ENCODE data around the gene ADAD2.
A peak's percentile ranks its signal among the peaks of the same experiment; 100 is the strongest.

ADAD2 gene

DNA sequence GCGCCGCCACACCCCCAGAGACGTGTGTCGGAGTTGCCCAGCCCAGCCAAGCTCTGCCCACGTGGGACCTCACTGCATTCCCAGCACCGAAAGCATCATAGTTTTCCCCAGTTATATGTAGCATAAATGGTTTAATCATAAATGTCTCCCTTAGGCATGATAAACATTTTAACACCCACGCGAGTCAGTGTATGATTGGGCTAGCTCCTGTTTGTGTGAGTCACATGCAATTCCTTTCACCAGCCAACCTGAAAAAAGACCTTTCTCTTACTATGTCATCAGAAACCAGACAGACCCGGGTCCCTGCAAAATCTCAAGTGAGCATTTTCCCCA, 13.2 kb upstream of the ADAD2 start:
- DNase-seq, result no peak

DNA sequence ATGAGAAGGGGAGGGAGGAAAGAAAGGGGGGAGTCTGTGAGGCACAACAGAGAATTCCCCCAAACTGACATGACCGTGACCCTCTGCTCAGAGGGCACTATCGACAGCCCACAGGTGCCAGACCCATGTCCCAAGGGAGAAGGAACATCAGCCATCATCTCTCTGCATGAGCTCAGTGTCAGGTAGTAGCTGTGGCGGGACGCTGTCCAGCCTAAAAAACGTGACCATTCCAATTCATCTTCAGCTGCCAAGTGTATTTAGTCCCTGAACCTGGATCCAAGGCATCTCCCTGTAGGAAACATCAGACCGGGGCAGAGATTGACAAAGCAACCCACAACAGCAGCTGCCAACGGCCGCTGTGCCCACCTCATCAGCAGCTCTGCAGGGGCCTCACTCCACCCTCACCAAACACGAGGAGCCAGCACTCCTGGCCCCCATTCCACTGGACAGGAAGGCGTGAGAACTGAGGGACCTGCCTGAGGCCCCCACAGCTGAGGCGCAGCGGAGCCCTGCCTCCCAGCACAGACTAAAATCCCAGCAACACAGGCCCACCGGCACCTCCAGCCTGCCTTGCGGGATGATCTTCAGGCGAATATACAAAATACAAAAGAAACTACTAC, 12.7 kb upstream of the ADAD2 start:
- no peak for DNase-seq

DNA sequence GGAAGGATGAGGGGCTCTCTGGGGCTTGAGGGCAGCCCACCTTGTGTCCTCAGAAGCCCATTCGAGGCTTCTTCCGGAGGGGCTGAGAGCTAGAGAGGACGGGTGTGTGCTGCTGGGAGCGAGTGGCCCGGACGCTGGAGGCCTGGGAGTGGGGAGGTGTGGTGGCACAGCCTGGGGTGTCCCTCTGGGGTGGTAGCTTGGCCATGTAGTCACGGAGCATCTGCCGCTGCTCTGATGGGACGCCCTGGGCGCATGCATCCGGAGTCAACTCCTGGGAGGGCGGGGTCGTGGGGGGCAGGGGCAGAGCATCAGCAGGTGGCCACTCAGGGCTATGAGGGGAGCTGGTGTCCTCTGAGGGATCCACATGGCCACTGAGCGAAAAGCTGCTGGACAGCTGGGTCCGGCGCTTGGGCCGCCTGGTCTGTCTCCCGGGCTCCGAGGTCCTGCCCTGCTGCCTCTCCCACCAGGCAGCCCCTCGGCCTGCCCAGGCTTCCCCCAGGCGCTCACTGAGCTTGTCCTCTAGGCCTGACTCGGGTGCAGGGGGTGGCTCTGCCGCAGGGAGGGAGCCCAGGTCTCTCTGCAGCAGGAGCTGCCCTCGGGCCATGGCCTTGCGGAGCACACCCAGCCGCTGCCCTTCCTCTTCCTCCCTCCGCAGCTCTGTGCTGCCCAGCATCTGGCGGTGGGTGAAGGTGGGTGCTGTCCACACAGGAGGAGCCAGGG, 11.9 kb upstream of the ADAD2 start:
- no peak for DNase-seq

DNA sequence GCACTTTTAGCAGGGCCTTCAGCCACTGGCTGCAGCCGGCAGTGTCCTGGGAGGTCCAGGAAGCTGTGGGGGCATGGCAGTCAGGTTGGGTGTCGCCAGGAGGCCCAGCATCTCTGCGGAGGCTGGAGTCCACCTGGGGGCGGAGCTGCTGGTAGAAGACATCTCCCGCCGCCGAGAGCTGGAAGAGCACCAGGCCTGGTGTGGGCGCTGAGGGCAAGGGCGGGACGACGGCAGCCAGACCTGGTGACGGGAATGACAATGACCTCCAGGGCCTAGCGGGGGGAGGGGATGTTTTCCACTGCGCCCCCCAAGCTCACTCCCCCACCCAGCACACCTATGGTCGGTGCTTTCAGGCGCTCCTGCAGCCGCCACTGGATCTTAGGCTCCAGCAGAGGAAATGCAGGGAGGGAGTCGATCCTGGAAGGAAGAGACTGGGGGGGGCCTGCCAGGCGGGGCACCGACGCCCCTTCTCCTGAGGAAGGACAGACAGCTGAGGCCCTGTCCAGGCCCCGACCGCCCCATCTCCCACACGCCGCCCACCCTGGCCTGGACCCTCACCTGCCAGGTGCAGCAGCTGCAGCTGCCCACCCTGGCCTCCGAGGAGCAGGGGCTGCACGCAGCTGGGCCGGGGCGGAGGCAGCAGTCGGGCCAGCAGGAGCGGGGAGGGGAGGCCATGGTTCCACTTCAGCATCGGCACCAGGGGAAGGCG, 11.2 kb upstream of the ADAD2 start:
- no peak for DNase-seq

DNA sequence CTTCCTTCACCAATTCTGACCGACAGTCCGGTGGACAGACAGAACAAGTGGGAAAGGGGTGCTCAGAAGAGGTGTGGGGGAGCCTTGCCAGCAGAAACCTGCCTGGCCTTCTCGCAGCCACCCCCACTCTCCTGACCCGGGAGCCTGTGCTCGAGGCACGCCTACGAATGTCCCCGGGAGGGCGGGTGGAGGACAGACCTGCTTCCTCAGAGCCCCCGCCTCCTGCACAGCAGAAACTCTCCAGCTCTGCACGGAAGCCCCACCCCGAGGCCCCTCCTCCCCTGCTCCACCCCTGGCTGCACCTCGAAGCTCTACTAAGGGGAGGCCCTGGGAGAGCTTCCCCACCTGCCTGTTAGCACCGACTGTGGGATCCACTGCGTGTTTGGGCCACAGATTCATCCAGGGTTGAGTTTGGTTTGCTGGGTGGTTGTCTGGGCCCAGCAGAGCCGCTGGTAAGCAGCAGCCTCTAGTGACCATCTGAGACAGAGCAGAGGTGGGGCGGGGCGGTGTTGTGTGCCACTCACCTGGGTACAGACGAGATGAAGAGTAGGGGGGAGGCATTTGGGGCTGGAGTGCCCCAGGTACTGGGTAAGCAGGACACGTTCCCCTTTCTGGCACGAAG, 10.3 kb upstream of the ADAD2 start:
- DNase-seq, result no peak

DNA sequence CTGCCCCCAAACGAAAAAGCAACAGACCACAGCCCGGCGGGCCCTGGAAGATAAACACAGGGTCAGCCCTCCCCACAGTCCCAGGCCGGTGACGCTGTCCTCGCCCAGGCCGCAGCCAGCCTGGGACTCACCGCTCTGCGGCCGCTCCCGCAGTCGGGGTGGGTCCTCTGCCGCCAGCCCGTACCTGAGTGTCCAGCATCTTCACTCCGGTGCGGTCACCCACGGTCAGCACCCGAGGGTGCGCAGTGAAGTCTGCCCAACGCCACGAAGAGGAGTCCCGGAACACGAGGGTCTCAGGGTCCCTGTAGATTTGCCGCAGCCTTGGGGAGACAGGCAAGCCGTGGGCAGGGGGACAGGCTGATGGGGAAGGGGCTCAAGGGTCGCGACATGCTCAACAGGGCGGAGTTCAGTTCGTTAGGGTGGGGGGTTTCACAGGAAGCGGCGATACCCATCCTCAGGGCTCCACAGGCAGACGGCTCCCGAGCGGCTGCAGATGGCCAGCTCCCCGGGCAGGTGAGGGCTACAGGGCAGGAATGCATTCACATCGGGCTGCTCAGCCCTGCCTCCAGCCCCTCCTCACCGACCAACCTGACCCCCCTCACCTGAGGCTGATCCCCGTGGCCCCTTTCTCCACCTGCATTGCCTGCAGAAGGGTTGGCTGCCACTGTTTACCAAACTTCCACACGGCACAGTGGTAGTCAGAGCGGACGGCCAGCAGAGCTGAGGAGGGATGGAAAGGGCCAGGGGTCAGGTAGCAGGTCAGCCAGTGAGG, 9.6 kb upstream of the ADAD2 start:
- DNase-seq, result no peak

DNA sequence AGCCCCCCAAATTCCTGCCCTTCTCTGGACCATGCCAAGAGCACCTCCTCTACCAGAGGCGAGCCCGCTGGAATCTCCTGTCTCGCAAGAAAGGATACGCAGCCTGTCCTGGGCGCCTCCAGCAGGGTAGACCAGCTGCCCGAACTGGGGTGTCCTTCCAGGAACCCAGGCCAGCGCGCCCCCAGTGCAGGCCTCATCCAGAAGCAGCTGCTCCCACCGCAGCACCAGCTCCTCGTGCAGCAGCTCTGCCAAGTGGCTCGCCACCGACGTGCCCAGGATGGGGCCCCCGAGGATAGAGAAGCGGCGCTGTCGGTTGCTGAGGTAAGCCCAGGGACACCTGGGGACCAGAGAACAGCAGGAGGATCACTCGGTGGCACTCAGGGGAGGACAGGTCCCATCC, 8.9 kb upstream of the ADAD2 start:
- no peak for DNase-seq

DNA sequence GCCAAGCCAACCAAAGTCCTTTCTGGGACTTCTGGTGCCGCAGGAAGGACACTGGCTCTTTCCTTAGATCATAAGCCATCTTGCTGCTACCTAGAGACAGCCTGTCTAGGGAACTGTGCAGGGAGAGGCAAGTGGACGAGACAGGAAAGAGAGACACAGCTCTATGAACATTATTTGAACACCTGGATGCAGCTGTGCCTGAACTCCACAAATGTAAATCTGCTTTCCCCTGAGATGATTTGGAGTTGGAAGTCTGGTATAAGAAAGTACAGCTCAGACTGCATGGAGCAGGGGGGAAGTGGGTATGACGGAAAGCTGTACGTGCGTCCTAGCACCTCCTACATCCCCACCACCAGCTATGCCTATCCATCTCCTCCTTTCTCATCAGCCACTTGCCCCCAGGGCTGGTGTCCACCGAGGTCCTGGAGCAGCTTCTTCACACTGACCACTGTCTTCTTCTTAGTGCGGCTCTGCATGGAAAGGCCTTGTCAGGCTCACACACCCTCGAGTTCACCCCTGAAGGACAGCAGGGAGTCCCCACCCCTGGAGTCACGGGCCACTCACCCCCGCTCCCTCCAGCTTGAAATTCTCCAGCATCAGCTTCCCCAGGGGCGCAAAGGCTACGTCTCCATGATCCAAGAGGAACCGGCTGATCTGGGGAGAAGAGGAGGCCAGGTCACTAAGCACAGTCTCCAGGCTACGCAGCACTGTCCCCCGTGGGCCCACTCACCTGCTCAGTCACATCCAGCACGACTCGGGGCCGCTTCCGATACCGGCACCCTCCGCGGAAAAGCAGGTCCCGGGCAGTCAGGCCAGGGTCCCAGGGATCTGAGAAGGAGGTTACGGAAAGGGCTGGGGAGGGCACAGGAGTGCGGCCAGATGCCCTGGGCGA, 8.0 kb upstream of the ADAD2 start:
- DNase-seq, result no peak

DNA sequence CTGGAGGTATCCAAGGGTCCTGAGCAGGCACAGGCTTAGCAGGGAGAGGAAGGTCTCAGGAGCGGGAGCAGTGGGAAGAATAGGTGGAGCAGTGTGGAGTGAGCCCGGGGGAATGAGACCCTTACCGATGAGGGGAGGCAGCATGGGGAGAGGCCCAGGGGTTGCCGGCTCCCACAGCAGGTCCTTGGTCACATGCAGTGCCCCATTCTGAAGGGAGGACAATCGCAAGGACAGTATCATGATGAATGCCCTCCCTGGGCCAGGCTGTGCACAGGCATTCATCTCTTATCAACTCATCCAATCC, 7.4 kb upstream of the ADAD2 start:
- no peak for DNase-seq

DNA sequence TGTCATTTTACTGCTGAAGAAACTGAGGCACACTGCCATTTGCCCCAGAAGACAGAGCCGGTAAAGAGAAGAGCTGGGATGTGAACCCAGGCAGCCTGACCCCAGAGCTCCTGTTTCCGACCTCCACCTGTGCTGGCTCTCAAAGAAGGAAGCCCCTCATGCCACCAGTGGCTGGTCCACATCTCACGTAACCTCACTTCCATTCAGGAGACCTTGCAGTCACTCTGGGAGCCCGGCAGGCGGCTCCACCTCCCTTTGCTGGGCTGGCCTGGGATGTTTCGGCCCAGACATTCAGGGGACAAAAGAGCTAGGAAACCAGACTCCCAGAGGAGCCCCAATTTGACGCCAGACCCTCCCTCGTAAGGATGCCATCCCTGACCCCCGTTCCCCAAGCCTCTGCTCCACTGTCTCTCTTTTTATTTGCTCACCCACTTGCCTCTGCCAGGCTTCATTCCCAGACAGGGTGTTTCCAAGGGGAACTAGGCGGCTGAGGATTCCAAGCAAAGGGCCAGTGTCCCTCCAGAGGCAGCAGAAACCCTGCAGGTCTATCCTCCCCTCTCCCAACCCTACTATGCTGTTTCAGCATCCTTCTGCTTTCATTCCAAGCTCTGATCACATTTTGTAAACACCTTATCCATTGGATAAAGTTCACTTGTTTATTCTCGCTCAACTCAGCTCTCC, 6.9 kb upstream of the ADAD2 start:
- no peak for DNase-seq

DNA sequence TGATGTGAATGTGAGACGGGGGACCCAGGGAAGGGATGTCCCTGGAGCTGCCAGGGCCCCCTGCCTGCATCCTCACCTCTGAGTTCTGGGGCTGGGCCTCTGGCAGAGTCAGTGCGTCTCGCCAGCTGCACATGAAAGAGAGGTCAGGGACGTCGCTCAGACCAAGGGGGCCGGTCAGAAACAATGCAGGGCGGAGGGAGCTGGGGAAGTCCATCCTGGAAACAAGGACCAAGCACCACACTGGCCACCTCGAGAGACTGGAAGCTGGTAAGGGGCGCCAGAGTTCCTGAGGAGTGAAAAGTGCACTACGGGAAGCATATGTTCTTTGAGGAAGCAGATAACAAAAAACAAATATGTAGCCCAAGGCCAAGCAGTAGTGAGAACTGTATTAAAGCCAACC, 6.2 kb upstream of the ADAD2 start:
- no peak for DNase-seq

DNA sequence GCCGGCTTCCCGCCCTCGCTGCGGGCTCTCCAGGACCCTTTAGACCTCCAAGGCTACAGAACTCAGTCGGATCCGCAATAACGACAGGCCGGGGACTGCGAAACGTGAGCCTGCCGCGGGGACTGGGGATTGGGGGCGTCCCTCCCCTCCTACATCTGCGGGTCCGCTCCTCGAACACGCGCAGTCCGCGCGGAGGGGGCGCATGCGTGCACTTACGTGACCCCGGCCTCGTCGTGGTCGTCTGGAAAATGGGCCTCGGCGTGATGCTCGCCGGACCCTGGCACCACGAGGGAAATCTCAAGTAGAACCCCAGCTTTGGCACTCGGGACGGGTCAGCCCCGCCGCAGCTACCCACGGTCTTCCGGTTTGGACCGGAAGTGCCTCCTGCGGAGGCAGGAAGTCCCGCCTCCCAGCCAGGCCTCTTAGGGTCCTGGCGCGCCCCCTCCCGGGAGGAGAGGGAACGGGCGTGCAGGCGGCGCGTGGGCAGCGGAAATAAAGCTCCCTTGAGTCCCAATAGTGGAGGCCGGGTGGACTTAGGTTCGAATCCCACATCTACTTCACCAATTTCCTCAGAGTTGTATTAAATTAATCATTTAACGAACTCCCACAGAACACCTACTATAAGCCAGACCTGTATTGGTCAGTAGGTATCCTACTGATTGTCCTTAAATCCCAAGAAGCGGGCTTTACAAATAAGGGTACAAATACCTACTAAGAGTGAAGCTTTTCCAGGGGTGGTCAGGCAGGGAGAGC, 4.1 kb upstream of the ADAD2 start, which contains the start of gene TAF1C:
Gene TAF1C (minus strand): TSS at position 373 of the 753 bp plus-strand sequence. CDS start 2,069 bp downstream, outside the sequence.
- DNase-seq, result peak; percentile 37

DNA sequence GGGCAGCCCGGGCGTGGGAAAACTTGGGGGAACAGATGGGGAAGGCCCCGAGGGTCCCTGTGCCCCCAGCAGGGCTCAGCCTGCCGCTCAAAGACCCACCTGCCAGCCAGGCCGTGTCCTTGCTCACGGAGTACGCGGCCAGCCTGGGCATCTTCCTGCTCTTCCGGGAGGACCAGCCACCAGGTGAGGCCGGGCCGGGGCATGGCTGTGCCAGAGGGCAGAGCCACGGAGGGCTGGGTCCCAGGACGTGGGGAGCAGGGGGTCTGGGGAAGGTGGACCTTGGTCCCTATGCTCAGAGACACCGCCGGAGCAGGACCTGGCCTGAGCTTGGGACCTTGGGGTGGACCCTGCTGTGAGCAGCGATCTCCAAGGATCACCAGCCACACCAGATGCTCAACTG, 509 bp downstream of the ADAD2 start:
- no peak for DNase-seq

DNA sequence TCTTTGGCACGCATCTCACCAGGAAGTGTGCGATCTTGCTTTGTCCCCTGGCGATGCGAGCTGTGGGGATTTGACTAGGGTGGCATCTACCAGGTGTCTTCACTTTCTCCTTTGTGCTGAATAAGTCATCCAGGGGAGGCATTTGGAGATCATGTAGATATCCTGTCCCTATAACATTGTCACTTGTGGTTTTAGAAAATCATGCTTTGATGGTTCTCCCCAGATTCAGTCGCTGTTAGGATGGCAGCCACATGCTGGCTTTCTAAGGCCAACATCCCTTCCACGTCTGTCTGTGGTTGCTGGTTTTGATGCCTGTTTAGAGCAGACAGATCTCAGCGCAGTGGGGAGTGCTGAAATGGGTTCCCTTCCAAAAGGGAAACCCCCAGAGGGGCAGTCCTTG, 2.5 kb downstream of the ADAD2 start:
- no peak for DNase-seq

DNA sequence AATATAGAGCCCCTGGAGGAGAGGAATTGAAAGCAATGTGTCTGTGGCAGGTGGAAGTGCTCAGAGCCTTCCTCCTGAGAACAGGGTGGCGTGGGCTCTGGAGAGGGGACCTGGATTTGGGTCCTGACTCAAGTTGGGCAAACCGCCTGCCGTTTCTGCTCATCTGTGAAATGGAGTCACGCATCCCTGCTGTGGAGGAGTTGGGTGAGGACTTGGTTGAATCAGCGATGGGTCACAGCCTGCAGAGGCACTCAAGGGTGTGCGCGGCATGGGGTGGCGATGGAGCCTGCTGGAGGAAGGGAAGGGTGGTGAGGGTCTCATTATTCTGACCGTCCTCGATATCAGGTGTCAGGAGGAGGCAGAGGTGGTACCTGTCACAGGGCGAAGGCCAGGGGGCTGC, 3.1 kb downstream of the ADAD2 start:
- no peak for DNase-seq

DNA sequence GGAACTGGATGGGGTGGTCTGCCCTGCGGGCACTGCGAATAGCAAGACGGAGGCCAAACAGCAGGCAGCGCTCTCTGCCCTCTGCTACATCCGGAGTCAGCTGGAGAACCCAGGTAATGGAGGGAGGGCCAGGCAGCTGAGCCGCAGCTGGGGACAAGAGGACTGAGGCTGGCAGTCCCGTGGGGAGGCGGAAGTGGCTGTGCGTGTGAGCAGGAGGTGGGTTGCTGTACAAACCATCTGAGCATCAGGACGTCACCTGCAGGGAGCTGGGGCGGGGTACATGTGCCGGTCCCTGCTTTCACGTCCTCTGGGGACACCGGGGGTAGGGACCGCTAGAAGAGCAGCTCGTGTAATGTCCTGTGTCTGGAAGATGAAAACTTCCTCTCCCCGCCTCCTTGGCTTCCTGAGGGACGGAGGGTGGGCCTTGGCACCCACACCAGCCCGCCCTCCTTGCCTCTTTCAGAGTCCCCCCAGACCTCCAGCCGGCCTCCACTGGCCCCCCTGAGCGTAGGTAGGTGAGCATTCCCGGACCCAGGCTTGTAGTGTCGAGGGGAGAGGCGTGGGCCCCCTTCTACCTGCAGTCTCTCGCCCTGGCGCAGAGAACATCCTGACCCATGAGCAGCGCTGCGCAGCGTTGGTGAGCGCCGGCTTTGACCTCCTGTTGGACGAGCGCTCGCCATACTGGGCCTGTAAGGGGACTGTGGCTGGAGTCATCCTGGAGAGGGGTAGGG, 3.7 kb downstream of the ADAD2 start:
- no peak for DNase-seq

DNA sequence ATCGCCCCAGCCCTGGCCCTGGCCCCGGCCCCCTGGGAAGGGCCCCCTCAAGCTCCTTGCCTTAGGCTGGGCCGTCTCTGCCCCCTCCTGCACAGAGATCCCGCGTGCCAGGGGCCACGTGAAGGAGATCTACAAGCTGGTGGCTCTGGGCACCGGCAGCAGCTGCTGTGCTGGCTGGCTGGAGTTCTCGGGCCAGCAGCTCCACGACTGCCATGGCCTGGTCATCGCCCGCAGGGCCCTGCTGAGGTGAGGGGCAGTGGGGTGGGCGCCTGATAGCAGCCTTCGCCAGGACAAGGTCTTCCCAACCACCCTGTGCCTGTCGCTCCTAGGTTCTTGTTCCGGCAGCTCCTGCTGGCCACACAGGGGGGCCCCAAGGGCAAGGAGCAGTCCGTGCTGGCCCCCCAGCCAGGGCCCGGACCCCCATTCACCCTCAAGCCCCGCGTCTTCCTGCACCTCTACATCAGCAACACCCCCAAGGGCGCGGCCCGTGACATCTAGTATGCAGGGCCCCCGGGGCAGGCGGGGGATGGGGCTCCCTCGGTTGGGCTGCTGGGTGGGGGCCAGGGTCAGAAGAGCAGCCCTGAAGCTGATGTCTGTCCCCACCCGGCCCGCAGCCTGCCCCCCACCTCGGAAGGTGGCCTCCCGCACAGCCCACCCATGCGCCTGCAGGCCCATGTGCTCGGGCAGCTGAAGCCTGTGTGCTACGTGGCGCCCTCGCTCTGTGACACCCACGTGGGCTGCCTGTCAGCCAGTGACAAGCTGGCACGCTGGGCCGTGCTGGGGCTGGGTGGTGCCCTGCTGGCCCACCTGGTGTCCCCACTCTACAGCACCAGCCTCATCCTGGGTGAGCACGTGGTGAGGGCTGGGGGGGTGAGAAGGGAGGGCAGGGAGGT, 4.5 kb downstream of the ADAD2 start:
- DNase-seq, result no peak

DNA sequence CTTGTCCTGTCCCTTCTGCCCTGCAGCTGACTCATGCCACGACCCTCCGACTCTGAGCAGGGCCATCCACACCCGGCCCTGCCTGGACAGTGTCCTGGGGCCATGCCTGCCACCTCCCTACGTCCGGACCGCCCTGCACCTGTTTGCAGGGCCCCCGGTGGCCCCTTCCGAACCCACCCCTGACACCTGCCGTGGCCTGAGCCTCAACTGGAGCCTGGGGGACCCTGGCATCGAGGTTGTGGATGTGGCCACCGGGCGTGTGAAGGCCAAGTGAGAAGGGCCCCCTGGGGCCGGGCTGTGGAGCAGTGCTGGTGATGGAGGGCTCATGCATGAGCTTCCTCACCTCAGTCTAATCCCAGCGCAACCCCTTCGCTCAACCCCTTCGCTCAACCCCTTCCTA, 5.1 kb downstream of the ADAD2 start:
- no peak for DNase-seq

Data from SIG-M5 (cell line).